Adipocyte (in vitro differentiated cells): Measurements from ENCODE around the gene TSHZ1.
A peak's percentile ranks its signal among the peaks of the same experiment; 100 is the strongest.

Source experiments
- DNase-seq: peaks from one replicate; pipeline ENCODE4 v3.0.0-alpha.2; 2015; ENCODE audit warnings: low read depth
- H3K27me3 ChIP-seq: replicated peaks from 2 replicates; pipeline ENCODE4 v1.7.0; 2013; ENCODE audit warnings: mild to moderate bottlenecking, low read length, moderate library complexity; ENCODE audit not compliant: control insufficient read depth, insufficient read depth
- H3K36me3 ChIP-seq: 2 replicates; pipeline ENCODE4 v1.7.0; 2013; ENCODE audit warnings: low read length, mild to moderate bottlenecking, moderate library complexity; ENCODE audit not compliant: control insufficient read depth, insufficient read depth, severe bottlenecking
- H3K4me1 ChIP-seq: 2 replicates; pipeline ENCODE4 v1.7.0; 2013; ENCODE audit warnings: mild to moderate bottlenecking, low read length, moderate library complexity; ENCODE audit not compliant: control insufficient read depth, insufficient read depth
- H3K4me3 ChIP-seq: 2 replicates; pipeline ENCODE4 v1.7.0; 2013; ENCODE audit warnings: mild to moderate bottlenecking, low read length, moderate library complexity
- H3K9ac ChIP-seq: 2 replicates; pipeline ENCODE4 v1.7.0; 2013; ENCODE audit warnings: mild to moderate bottlenecking, low read length, moderate library complexity
- H3K9me3 ChIP-seq: 2 replicates; pipeline ENCODE4 v1.7.0; 2013; ENCODE audit warnings: mild to moderate bottlenecking, low read length, moderate library complexity; ENCODE audit not compliant: control insufficient read depth

The TSHZ1 gene

GRCh38 chr18:75209951-75210258 is 692 bp upstream of the TSHZ1 start:
- Histone ChIP-seq H3K27me3 (no peaks in the 10 kb centered on the region), H3K4me3 (peak overlapping the region; percentile 93), H3K36me3 (no peaks in the 10 kb centered on the region), H3K9ac (peak overlapping the region; percentile 82), H3K9me3 (no peaks in the 10 kb centered on the region), H3K4me1 (peaks cover 52% of the 10 kb centered on the region)
- DNase-seq: no peak

- Histone ChIP-seq H3K4me3 (peak overlapping the region; percentile 93), H3K4me1 (peaks cover 41% of the 10 kb centered on the region), H3K9me3 (no peaks in the 10 kb centered on the region), H3K36me3 (no peaks in the 10 kb centered on the region), H3K27me3 (no peaks in the 10 kb centered on the region), H3K9ac (peak overlapping the region; percentile 82)
- peak; percentile 69 for DNase-seq
Observed at GRCh38 chr18:75211002-75211621, 515 bp downstream of the TSHZ1 start.

GRCh38 chr18:75211626-75211952 is 992 bp downstream of the TSHZ1 start:
- no peaks in the 10 kb centered on the region for H3K27me3 ChIP-seq
- H3K9ac ChIP-seq: peak overlapping the region; percentile 80
- H3K9me3 ChIP-seq: no peaks in the 10 kb centered on the region
- no peaks in the 10 kb centered on the region for H3K36me3 ChIP-seq
- peak overlapping the region; percentile 83 for H3K4me3 ChIP-seq
- DNase-seq: peak; percentile 51
- peaks cover 38% of the 10 kb centered on the region for H3K4me1 ChIP-seq

GRCh38 chr18:75211953-75212750 is 1.6 kb downstream of the TSHZ1 start:
- Histone ChIP-seq H3K9ac (peak overlapping the region; percentile 80), H3K9me3 (no peaks in the 10 kb centered on the region), H3K36me3 (no peaks in the 10 kb centered on the region), H3K4me1 (peaks cover 36% of the 10 kb centered on the region), H3K4me3 (peak overlapping the region; percentile 83), H3K27me3 (no peaks in the 10 kb centered on the region)
- peak; percentile 68 for DNase-seq

- Histone ChIP-seq H3K4me3 (peak overlapping the region; percentile 83), H3K36me3 (no peaks in the 10 kb centered on the region), H3K9me3 (no peaks in the 10 kb centered on the region), H3K9ac (peak overlapping the region; percentile 80), H3K4me1 (peaks cover 36% of the 10 kb centered on the region), H3K27me3 (no peaks in the 10 kb centered on the region)
- DNase-seq: no peak
Observed at GRCh38 chr18:75212751-75213090, 2.1 kb downstream of the TSHZ1 start.

- Histone ChIP-seq H3K27me3 (no peaks in the 10 kb centered on the region), H3K9ac (peak overlapping the region; percentile 16), H3K4me3 (peak overlapping the region; percentile 83), H3K9me3 (no peaks in the 10 kb centered on the region), H3K36me3 (no peaks in the 10 kb centered on the region), H3K4me1 (peaks cover 36% of the 10 kb centered on the region)
- DNase-seq: peak; percentile 47
Observed at GRCh38 chr18:75213611-75214331, 3.2 kb downstream of the TSHZ1 start.

- Histone ChIP-seq H3K4me3 (peak overlapping the region; percentile 36), H3K27me3 (no peaks in the 10 kb centered on the region), H3K9me3 (no peaks in the 10 kb centered on the region), H3K9ac (peak overlapping the region; percentile 16), H3K36me3 (no peaks in the 10 kb centered on the region), H3K4me1 (peaks cover 36% of the 10 kb centered on the region)
- DNase-seq: no peak
Observed at GRCh38 chr18:75214332-75214690, 3.7 kb downstream of the TSHZ1 start.

- no peaks in the 10 kb centered on the region for H3K9me3 ChIP-seq
- H3K9ac ChIP-seq: no peak overlapping the region
- H3K4me1 ChIP-seq: peaks cover 35% of the 10 kb centered on the region
- H3K4me3 ChIP-seq: no peak overlapping the region
- no peaks in the 10 kb centered on the region for H3K36me3 ChIP-seq
- no peaks in the 10 kb centered on the region for H3K27me3 ChIP-seq
- DNase-seq: no peak
Observed at GRCh38 chr18:75214766-75215510, 4.3 kb downstream of the TSHZ1 start.

GRCh38 chr18:75215663-75216062 is 5.1 kb downstream of the TSHZ1 start:
- no peak overlapping the region for H3K4me3 ChIP-seq
- no peaks in the 10 kb centered on the region for H3K36me3 ChIP-seq
- no peaks in the 10 kb centered on the region for H3K27me3 ChIP-seq
- DNase-seq: no peak
- H3K9me3 ChIP-seq: no peaks in the 10 kb centered on the region
- H3K9ac ChIP-seq: no peak overlapping the region
- H3K4me1 ChIP-seq: peaks cover 30% of the 10 kb centered on the region

GRCh38 chr18:75216212-75216910 is 5.8 kb downstream of the TSHZ1 start:
- H3K36me3 ChIP-seq: no peaks in the 10 kb centered on the region
- H3K27me3 ChIP-seq: no peaks in the 10 kb centered on the region
- peaks cover 33% of the 10 kb centered on the region for H3K4me1 ChIP-seq
- no peaks in the 10 kb centered on the region for H3K9me3 ChIP-seq
- DNase-seq: no peak
- no peak overlapping the region for H3K9ac ChIP-seq
- no peak overlapping the region for H3K4me3 ChIP-seq
